ENCODE results near the gene RIOK2.
"Not testable (repeated sequence)": the region's sequence is repeated elsewhere in the genome, so short reads cannot be mapped to it uniquely, and the experiment has no call there.

RIOK2 gene

DNA sequence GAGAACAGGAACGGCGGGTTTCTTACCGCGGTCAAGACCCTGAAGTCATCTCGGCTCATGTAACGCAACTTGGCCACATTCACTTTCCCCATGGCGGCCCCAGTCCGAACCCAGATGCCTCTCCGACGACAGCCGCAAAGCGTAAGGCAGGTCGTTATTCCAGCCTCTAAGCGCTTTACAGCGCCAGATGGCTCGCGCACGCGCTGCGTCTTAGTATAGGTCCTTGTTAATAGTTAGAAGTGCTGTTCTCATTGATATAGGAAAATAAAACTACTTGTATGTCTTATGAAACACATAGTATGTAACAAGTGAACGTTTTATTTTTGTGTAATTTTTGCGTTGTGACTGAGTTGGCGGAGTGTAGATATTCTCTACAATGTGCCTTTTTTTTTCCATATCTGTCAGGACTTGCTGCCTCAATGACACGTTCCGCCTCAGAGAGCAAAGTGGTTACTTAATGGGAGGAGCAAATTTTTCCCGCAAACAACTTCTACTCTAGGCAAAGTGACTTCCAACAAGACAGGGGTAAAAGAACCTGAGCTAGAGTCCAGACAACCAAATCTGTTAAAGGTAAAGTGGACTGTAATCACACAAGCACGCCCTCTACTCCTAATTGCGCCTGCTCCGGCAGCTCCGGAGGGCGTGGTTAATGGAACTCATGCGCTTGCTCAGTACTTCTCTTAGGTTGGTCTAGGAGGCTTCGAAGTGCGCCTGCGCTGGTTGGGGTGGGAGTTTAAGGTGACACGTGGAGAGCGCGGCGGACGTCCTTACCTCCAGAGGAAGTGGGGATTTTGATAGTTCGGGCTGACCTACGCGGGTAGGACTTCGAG lies at the start of gene RIOK2:
RIOK2 (minus strand) TSS at position 148 of the 830 bp plus-strand sequence; CDS start at position 92, 56 bp downstream.
- DNase-seq = peak; percentile 90

DNA sequence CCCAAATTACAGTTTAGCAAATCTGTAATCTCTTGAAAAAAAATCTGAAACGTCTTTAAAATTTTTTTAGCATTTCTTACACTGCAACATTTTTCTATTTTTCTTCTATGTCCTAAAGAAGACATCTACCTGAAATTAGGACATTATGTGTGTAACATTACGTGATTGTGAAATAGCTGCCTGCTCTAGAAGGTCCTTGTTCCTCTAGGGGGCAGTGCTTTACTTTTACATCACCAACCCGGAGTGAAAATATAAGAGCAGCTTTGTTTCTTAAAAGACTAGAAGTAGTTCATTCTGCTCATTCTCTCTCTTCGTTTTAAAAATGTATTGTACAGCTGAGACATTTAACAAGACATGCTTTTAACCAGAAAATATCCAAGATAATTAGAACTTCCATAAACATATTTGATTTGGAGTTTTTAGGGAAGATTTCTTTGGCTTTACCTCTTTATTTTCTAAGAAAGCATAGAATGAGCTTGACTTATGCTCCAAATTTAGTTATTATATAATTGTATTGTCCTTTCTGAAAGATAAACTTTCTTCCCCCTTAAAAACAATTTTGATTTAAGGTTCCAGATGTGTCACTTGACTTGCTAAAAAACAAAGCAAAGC lies 48.1 kb upstream of the RIOK2 start:
- peak; percentile 34 for DNase-seq

DNA sequence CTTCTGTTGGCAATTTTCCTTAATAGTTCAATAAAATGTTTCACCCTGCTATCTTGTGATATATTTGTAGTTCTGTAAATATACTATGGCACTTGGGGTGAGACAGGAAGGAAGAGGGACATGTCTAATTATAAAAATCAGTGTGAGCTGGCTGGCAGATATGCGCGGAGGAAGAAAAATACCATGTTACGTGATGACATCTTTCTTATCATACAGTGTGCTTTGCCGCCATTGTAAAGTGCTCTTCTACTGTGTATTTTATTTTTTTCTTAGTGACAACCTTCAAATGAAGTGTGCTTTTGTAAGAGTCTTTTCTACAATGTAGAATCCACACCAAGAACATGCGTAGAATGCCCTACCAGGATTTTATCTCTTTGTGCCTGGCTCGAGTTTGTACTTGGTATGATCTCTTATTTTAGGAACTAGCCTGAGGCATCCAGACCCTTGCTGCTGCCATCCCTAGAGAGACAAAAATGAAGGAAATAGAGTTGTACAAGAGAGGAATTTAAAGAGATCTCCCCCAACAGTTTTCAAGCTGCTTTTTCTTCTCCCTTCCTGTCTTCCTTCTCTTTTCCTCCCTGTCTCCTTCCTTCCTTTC lies 46.7 kb upstream of the RIOK2 start:
- DNase-seq = no peak

DNA sequence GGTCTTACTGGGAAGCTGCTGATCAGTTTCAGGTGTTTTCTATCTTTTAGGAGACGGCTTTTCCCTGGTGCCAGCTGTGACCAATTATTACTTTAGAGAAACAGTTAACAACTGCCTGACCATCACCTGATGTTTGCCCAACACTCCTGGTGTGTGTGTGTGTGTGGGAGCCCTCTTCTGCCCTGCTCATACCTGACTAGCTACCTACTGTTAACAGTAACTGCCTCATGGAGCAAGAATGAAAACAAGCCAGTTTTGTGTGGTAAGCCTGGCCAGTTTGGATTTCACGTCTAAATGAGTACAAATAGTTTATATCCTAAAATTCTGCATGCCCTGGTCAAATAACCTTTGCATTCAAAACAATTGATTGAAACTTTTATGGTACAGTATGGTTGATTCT lies 46.1 kb upstream of the RIOK2 start:
- no peak for DNase-seq

DNA sequence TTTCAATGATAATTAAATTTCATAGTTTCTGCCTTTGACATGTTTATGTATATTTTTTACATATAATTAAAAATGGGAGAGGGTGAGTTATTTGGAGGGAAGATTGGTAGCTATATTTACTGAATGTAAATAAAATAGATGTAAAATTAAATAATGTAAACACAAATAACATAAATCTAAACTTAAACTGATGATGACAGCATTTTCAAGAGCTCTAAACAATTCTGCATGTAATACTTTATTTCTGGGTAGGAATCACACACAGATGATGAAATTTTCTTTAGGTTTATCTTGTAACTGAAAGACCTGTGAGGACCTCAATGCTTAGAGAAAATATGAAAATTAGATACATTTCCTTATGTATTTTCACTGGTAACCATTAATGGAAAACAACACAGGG lies 42.2 kb upstream of the RIOK2 start:
- no peak for DNase-seq

DNA sequence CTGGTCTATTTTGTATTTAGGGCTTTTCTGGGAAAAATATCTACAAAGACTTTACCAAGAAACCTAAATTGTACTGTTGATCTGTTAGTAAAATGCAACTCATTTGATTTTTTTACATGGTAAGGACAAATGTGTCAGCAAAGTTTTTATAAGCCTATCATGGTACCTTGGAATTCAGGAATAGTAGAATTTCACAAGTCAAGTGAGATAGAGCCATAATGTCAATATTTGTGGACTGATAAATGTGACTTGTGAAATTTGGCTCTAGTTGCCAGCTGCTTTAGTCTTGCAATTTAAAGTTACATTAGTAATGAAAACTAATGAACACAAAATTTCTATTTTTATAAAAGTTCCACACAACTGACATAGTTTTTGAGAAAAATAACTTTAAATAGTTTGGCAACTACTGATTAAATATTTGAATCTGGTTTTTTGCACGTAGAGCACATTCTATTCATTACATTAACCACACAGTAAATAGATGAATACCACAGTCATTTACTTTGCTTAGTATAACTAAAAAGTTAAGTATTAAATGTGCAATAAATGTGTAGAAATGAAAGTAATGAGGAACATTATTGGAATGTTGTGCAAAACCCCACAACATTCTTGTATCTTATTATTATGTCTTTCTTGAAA lies 41.2 kb upstream of the RIOK2 start:
- no peak for DNase-seq

DNA sequence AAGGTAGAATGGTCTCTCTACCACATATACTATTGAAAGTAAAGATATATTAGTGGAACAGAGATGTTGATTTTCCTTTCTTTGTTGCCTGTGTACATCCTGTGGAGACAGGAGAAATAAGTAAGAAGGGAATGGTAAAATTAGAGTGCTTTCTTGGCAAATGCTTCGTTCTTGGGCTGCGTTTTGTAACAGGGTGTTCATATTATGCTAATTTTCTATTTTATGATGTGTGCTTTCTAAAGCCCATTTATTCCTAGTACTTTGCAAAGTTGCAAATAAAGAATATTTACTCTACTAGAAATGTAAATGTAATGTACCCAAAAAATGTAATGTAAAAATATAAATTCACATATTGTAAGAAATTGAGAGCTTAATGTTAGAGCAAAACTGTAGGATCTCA lies 40.5 kb upstream of the RIOK2 start:
- DNase-seq = no peak

DNA sequence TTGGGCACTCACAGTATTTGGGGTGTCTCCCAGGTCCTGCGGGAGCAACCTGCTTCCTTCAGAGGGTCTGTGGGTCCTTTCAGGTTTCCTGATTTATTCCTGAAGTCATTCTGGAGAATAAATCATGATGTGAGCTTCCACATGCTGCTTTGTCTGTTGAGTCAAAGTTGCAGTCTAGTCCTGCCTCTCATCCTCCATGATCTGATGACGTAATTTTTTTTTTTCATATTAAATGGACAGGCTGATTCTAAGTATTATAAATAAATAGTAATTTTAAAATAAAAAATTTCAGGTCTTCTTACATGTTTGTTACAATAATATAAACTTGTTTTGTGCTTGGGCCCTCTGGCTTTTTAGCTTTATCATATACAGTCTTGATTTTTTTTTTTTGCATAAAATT lies 26.3 kb upstream of the RIOK2 start:
- DNase-seq = no peak

DNA sequence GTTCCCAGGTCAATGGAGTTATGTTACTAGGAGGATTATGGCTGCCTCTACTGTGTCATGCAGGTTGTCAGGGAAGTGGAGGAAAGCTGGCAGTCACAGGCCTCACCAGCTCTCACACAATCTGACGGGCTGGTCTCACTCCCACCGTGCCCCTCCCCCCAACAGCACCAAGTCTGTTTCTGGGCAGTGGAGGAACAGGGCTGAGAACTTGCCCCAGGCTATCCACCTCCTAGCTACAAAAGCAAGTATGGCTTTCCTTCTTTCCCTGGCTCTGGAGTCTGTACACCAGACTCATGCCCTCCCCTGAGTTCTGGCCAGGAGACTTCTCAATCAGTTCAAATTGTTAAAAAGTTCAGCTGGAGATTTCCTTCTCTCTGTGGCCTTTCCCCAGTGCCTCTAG lies 25.7 kb upstream of the RIOK2 start:
- DNase-seq = no peak

DNA sequence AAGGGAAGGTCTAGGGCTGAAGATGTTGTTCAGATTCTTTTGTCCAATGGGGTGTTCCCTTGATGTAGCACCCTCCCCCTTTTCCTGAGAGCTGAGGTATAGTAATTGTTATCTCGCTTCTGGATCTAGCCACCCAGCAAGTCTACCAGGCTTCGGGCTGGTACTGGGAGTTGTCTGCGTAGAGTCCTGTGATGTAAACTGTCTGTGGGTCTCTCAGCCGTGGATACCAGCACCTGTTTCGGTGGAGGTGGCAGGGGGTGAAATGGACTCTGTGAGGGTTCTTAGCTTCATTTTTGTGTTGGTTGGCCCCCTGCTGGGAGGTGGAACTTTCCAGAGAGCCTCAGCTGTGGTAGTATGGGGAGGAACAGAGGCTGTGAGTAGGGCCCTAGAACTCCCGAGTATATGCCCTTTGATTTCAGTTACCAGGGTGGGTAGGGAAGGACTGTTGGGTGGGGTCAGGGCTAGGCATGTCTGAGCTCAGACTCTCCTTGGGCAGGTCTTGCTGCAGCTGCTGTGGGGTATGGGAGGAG lies 25.2 kb upstream of the RIOK2 start:
- no peak for DNase-seq

DNA sequence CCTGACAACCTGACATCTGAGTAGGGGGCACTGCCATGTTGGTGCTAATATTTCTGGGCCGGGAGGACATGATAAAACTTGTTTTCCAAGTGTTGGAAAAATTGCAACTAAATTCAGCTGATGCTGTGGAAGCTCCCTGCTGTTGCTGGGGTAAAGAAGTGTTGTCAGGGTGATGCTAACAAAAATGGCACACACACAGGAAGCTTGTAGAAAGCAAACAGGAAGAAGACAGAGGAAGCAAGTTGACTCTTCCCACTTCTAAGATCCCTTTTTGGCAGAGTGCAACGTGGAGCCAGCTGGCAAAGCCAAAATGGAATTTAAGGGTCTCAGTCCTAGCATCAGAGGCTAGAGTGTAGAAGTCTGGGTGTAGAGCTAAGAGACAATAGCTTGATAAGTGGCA lies 11.3 kb upstream of the RIOK2 start:
- DNase-seq = no peak

DNA sequence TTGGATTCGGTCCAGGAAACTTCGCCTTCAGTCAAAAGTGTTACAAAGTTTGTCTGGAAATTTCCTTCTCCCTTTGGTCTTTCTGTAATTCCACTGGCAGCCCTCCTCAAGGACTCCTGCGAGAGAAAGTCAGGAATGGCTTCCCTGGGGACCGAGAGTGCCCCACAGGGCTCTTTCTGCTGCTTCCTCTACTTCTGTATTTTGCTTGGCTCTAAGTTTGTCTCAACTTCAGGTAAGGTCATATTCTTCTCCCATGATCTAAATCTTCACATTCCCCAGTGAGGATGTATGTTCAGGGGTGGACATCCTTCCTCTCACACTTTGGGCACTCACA lies 10.3 kb upstream of the RIOK2 start:
- no peak for DNase-seq

DNA sequence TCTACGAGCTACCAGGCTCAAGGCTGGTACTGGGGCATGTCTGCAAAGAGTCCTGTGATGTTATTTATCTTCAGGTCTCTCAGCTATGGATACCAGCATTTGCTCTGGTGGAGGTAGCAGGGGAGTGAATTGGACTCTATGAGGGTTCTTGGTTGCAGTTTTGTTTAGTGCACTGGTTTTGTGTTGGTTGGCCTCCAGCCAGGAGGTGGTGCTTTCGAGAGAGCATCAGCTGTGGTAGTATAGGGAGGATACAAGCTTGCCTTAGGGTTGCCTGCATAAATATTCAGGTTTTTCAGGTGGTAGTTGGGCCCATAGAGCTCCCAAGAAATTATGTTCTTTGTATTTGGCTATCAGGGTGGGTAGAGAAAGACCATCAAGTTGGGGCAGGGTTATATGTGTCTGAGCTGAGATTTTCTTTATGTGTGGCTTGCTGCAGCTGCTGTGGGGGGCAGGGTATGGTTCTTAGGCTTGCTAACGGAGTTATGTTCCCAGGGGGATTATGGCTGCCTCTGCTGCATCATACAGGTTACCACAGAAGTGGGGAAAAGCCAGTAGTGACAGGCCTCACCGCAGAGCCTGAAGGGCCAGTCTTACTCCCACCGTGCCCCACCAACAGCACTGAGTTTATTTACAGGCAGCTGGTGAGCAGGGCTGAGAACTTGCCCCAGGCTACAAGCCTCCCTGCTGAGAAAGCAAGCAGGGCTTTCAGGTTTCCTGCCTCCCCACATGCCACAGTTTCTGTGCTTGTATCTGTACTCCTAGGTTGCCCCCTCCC lies 9.7 kb upstream of the RIOK2 start:
- no peak for DNase-seq

DNA sequence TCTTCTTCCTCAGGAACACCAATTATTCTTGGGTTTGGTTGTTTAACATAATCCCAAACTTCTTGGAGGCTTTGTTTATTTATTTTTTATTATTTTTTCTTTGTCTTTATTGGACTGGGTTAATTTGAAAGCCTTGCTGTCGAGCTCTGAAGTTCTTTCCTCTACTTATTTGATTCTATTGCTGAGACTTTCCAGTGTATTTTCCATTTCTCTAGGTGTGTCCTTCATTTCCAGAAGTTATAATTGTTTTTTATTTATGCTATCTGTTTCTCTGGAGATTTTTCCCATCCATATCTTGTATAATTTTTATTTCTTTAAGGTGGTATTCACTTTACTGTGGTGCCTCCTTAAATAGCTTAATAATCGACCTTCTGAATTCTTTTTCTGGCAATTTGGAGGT lies 8.8 kb upstream of the RIOK2 start:
- DNase-seq = no peak

DNA sequence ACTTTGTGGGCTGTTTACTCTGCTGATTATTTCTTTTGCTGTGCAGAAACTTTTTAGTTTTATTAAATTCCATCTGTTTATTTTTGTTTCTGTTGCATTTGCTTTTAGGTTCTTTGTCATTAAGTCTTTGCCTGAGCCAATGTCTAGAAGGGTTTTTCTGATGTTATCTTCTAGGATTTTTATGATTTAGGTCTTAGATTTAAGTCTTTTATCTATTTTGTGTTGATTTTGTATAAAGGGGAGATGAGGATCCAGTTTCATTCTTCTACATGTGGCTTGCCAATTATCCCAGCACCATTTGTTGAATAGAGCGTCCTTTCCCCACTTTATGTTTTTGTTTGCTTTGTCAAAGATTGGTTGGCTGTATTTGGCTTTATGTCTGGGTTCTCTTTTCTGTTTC lies 6.5 kb upstream of the RIOK2 start:
- DNase-seq = not testable (repeated sequence)

DNA sequence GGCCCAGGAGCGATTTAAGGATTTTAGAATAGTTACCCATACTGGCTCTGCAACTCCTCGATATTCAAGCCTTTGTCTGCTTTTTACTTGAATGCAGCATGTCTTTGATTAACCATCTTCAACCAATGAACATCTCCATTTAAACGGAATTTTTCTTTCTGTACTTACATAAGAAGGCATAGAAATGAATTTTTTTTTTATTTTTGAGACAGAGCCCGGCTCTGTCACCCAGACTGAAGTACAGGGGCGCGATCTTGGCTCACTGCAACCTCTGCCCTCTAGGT lies 825 bp upstream of the RIOK2 start:
- no peak for DNase-seq

DNA sequence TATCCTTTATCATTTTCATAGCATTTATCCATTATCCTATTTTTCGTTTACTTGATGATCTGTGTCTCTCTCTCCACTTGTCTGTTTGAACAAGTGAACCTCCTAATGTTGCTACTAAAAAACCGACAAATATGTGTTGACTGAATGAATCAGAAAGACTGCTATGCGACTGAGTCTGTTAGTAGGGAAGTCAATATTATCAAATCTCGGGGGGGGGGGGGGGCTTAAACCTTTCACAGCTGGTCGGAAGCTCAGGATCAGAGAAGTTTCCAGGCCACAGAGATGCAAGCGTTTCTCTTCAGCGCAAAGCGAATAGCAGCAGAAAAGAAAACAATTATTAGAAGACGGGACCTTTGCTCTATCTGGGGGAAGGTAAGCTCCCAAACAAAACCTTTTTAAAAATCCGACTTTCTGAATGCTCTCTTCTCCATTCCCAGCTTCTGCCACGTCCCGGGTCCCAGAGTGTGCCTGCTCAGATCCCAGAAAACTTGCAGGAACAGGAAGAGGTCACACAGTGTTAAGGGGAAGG lies 412 bp downstream of the RIOK2 start:
- DNase-seq = no peak

DNA sequence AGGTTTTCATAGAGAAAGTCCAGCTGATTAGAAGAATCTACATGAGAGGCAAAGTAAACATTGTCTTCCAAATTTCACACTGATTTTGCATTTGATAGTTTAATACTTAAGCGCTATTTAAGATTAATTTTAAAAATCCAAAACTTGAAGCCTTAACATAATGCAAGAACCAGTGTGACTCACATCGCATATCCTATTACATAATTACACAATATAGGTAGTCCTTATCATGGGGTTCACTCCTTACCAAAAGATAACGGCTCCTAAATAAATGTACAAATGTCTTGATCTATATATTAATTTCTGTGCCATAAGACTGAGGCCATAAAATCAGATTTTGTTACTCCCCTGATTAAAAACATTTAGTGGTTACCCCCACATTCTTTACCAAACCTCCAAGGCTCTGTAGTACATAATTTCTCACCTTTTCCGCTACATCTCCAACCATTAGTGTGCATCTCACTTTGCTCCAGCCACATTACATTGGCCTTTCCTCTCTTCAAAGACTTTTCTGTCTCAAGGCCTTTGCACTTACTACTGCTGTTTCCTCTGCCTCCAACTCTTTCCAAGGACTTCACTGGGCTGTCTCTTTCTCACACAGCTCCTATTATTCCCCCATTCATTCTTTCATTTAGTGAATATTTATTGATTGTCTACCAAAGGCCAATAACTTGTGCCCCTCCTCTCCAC lies 1.0 kb downstream of the RIOK2 start:
- no peak for DNase-seq

DNA sequence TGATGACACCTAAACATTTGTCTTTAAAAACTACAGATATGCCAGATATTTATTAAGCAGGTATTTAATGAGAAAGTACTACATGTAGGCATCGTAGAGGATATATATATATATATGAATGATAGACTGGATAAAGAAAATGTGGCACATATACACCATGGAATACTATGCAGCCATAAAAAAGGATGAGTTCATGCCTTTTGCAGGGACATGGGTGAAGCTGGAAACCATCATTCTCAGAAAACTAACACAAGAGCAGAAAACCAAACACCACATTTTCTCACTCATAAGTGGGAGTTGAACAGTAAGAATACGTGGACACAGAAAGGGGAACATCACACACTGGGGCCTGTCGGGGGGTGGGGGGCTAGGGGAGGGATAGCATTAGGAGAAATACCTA lies 3.6 kb downstream of the RIOK2 start:
- DNase-seq = not testable (repeated sequence)

DNA sequence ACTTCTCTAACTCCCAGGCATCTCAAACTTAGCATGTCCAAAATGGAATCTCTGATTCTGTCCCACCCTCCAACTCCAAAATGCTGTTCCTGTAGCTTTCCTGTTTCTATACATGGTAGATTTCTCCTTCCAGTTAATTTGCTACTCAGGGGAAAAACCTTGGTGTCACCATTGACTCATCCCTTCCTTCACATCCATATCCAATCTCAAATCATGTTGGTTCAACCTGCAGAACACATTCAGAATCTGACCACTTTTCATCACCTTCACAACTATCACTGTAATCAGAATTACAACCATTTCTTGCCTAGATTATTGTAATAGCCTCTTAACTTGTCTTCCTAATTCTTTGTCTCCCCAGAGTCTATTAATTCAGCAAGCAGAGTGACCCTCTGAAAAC lies 10.8 kb downstream of the RIOK2 start:
- DNase-seq = no peak

DNA sequence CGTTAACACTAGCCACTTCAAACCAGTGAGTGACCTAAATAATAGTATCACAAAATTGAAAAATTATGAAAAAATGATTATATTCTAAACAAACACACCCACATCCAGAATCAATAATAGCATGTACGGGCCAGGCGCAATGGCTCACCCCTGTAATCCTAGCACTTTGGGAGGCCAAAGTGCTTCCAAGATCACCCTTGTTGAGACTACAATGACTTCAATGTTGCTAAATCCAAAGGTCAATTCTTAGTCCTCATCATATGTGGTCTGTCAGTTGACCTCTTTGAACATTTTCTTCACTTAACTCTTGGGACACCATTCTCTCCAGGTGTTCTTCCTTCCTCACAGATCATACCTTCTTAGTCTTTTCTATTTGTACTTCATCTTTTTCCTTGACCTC lies 11.3 kb downstream of the RIOK2 start:
- no peak for DNase-seq

DNA sequence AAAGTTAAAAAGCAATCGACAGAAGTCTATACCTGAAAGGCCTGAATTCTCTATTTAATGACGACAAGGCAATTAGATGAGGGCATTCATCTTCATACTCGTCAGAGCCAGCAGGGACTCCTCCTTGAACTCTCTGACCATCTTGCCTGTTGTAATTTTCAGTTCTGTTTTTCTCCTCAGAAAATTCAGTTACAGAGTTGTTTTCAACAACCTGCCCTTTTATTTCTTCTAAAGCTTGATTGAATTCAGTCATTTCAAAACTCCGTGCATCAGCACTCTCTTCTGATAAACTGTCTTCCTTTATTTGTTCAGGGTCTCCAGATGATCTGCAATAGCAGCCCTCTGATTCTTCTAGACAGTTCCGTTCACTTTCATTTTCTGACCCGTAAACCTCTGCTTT lies 15.6 kb downstream of the RIOK2 start:
- no peak for DNase-seq

Data from NCI-H1048 (cell line).